Stimulated activated CD8-positive, alpha-beta memory T cell treated with anti-CD3 and anti-CD28 coated beads, Interleukin-4, amount 100 ng/mL, for 48 hours (primary cell): ENCODE data around the gene RABGAP1L.

Experiments
- DNase-seq: peaks from one replicate; pipeline ENCODE4 v3.0.0-alpha.2; 2020

Gene RABGAP1L

DNA sequence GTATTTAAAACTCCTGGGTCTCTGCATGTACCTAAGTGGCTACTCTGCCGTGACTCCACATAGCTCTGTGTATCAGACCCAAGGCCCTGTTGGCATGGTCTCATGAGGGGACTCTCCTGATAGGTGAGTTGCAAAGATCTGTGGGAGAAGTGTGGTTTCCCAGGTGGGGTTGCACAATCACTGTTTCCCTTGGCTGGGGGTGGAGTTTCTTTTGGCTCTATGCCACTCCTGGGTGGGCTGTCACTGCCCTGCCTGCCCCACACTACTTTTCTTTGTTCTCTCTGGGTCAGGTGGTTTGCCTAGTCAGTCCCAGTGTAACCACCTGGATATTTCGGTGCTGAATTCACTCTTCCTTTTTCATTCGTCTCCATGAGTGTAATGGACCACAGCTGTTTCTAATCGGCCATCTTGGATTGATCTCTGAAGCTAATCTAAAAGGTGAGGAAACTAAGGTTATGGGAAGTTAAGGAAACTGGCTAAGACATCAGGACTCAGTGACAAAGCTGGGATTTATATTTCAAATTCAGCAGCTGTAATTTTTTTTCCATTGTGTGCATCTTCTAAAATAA lies 743.3 kb downstream of the RABGAP1L start:
- DNase-seq, result no peak

DNA sequence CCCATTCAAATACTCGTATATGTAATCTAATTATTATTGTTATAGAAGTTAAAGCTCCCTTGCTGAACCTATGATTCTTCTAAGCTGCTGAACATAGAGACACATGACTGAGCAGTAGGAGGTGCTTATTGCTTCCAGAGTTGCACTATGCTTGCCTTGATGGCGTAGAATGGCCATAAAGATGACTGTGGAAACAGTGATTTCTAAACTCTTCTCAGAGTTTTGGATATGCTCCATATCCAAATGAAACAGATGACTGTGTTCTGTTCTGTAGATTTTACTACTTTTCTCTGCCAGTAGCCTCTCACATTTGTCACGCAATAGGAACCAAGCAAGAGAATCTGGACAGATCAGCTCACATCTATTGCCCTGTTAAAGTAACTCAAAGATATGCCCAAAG lies 752.3 kb downstream of the RABGAP1L start:
- no peak for DNase-seq

DNA sequence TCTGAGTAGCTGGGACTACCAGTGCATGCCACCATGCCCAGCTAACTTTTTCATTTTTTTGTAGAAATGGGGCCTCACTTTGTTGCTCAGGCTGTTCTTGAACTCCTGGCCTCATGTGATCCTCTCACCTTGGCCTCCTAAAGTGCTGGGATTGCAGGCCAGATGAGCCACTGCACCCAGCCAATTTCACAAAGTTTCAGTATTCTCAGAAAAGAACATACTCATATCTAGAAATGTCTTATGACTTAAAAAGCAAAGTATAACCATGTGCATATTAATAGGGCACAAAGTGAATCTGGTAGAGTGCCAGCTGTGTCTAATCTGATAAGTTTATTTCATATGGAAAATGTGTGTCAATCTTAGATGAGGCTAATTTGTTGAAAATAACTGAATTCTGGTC lies 752.9 kb downstream of the RABGAP1L start:
- peak; percentile 47 for DNase-seq

DNA sequence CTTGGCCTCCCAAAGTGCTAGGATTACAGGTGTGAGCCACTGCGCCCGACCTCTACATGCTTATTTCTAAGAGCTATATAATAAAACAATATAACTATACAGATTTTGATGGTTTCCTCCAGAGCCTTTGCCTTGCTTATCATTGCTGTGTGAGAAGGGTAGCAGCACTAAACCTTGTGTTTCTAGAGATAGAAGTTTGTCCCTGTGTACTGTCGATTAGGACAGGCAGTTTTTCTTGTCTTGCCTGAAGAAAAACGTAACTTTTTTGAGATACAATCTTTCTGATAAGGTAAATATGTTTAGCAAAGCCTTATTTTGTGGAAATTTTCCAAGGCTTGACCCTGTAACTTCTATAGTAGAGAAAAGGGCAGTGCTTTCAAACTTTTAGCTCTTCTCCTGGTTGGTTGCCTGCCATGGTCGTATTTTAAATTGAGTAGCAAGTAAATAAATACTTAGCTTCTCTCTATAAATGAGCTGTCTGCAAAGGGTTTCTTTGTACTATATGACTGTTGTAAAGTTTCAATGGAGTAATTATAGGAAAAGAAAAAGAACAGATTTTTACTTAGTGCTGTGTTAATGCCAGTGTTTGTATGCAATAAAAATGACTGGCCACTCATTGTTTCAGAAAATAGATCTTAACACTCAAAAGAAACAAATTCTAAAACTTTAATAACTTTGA lies 754.0 kb downstream of the RABGAP1L start:
- DNase-seq, result no peak

DNA sequence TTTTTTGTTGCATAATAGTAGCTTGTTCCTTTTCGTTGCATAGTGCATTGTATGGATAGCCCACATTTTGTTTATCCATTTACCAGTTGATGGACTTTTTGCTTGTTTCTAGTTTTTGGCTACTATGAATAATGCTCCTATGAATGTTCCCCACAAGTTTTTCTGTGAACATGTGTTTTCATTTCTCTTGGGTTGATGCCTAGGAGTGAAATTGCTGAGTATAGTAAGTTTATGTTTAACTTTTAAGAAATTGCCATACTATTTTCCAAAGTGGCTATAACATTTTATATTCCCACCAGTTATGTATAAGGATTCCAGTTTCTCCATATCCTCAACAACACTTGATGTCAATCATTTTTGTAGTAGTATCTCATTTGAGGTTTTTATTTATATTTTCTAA lies 755.7 kb downstream of the RABGAP1L start:
- no peak for DNase-seq

DNA sequence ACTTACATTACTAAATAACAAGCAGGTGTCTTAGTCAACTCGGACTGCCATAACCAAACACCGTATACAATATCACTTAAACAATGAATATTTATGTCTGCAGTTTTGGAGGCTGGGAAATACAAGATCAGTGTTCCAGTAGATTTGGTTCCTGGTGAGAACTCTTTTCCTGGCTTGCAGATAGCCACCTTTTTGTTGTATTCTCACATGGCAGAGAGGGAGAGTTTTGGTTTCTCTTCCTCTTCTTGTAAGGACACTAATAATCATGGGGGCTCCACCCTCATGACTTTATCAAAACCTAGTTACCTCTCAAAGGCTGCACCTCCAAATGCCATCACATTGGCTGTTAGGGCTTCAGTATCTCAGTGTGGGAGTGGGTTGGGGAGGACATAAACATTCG lies 757.5 kb downstream of the RABGAP1L start:
- no peak for DNase-seq

DNA sequence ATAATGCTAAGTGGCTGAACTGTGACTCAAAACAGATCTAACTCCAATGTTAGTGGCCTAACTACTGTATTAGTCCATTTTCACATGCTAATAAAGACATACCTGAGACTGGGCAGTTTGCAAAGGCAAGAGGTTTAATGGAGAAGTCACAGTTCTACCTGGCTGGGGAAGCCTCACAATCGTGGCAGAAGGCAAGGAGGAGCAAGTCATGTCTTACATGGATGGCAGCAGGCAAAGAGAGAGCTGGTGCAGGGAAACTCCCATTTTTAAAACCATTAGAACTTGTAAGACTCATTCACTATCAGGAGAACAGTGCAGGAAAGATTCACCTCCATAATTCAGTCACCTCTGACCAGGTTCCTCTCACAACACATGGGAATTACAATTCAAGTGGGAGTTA lies 760.8 kb downstream of the RABGAP1L start:
- no peak for DNase-seq

DNA sequence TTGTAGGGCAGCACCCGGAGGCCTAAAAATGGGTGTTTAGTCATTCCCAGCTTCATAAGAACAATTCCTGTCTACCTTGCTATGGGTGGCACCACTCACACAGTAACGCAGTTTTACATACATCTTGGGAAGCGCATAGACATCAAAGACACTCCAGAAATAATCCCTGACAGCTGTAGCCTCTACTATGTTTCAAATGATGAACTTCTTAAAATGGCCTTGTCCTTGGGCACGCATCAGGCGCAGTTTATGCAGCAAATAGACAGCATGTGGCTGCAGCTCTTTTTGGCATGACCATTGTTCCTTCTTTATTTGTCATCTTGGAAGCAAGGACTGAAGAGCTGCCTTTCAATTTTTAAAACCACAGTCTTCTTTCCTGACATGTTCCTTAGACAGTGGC lies 762.8 kb downstream of the RABGAP1L start:
- DNase-seq, result no peak

DNA sequence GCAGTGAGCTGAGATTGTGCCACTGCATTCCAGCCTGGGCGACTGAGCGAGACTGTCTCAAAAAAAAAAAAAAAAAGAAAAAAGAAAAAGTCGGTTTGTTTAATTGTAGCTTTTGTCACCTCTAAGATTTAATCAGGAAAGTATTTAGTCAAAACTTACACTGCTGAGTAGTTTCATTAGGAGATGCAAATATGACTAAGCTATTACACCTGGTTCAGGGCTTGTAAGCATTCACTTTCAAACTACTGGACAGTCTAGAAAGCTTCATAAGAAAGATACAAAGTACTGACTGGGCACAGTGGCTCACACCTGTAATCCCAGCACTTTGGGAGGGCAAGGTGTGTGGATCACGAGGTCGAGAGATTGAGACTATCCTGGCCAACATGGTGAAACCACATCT lies 764.5 kb downstream of the RABGAP1L start:
- DNase-seq, result no peak

DNA sequence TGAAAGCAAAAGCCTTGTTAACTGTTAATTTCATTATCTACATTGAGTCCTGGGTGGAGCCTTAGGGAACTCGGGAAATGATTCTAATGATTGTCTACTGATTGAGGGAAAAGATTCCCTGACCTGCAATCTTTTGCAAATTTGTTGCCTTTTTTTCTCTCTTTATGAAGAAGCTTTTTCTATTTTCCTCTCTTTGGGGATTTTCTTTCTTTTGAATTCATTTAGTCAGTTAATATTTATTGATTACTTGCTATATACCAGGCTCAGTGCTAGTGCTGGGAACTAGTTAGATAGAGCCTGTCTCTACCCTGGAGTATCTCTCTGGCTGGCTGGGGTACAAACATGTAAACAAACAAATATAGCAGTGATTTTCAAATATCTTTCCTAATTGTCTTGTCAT lies 769.2 kb downstream of the RABGAP1L start:
- no peak for DNase-seq

DNA sequence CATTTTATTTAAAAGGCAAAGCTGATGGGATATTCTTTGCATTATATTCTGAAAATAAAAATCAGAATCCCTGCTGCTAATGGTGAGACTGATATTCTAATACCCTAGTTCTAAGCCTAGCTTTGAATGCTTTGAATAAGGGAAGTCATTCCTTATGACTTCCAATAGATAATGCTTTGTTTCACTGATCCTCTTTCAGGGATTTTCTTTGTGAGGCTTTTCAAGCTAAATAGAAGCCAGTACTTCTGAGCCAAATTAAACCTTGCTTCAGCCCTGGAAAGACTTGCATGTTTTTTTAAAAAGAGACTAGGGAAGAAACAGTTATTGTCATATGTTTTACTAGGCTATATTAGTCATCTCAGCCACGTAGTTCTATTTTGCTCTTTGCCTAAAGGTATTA lies 771.9 kb downstream of the RABGAP1L start:
- DNase-seq, result no peak

DNA sequence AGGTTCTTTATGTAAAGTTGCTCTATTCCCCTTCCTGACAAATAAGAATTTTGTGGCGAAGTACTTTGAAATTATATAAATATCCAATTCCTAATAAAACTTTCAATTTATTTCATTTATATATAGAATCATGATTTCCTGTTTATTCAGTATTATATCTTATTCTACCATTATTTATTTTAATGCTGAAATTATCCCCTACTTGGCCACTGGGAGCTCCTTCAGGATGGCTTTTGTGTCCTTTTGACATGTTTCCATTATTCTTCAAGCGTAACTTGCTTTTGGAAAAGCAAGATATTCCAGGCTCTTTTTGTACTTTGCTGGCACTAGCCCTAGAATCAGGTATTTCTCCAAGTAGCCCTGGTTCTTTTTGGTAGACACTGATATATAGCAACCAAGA lies 773.3 kb downstream of the RABGAP1L start:
- no peak for DNase-seq

DNA sequence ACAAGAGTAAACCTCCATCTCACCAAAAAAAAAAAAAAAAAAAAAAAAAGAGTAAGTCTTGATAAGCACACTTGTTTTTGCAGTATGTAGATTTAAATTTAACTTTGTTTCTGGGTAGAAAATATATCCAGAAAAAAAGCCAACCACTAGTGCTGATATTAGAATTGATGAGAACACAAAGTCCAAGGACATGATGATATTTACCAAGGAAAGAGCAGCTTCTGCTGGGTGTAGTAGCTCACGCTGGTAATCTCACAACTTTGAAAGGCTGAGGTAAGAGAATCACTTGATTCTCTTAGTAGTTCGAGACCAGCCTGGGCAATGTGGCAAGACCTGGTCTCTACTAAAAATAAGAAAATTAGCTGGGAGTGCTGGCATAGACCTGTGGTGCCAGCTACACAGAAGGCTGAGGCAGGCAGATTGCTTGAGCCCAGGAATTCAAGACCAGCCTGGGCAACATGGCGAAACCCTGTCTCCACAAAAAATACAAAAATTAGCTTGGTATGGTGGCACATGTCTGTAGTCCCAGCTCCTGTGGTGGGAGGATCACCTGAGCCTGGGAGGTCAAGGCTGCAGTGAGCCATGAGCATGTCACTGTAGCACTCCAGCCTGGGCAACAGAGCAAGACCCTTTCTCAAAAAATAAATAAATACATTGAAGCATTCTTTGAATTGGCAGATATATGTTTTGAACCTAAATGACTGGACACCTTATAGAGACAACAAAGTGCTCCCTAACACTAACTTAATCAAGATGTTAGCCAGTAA lies 776.8 kb downstream of the RABGAP1L start:
- DNase-seq, result no peak

DNA sequence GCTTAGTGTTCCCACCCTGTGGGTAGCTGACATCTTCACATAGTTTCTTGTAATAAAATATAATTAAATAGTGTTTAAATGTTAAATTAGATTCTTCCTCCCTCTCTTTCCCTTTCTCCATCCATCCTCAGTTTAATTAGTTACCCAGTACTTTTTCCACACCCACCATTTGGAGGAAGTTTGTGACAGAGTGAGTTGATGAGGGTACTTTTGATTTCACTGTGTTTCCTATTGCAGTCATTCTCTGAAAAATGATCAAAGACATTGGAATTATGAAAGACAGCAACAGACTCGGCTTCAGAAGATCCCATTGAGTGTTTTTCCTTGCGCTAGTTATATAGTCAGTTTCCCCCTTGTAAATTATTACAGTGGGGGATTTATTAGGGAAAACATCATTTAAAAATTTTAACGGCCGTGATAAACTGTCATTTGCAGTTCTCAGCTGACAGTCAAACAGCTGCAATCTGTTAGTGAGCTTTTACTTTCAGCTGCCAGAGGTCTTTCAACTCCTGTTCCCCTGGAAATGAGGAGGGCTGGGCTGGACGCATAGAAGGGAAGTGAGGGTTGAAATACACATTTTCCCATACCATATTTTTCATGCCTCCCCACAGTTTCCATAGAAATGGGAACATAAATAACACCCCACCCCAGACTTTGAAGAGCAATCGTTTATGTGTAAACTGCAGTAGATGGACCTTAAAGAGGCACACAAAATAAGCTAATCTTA lies 779.1 kb downstream of the RABGAP1L start:
- no peak for DNase-seq

DNA sequence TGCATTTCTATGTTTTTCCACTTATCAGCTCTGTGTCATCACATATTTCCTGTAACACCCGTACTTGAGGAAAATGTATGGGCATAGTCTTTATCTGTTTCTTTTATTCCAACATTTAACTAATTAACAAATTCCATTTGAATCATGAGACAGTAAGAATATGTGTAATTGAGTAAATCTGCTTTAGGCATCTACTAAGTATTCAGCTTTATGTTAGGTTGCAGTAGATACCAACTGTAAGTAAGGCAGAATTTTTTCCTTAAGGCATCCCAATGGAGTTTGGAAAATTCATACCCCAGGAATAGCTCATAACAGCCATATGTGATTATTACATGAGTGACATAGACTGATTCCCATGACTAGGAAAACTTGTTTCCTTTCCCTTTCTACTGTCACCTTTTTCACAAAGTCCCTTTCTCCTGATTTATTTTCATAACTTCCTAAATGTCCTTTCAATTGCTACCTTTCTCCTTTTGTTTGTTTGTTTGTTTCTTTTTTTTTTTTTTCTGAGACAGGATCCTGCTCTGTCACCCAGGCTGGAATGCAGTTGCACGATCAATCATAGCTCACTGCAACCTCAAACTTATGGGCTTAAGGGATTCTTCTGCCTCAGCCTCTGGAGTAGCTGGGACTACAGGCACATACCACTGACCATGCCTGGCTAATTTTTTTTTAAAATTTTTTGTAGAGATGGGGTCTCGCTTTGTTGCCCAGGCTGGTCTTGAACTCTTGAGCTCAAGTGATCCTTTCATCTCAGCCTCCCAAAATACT lies 780.6 kb downstream of the RABGAP1L start:
- DNase-seq, result no peak

DNA sequence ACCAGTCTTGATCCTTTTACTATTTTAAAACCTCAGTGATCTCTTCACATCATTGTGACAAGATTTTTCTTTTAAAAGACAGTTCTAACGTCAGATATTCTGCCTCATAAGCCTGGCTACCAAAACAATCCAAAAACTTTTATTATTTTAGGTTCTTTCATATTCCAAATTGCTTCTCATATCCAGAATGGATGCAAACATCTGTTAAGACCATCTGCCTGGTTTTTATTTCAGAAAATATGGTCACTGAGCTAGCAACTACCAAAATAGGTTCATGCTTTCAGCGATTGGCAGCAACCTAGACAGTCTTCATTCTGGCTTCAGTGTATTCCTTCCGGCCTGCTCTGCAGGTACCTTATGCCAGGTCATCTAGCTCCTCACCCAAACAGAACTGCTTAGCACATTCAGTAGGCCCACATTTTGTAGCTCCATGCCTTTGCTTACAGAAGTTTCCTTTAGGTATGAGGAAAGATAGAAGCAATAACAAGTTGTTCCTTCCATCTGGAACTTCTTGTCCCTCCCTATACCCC lies 781.4 kb downstream of the RABGAP1L start:
- no peak for DNase-seq

DNA sequence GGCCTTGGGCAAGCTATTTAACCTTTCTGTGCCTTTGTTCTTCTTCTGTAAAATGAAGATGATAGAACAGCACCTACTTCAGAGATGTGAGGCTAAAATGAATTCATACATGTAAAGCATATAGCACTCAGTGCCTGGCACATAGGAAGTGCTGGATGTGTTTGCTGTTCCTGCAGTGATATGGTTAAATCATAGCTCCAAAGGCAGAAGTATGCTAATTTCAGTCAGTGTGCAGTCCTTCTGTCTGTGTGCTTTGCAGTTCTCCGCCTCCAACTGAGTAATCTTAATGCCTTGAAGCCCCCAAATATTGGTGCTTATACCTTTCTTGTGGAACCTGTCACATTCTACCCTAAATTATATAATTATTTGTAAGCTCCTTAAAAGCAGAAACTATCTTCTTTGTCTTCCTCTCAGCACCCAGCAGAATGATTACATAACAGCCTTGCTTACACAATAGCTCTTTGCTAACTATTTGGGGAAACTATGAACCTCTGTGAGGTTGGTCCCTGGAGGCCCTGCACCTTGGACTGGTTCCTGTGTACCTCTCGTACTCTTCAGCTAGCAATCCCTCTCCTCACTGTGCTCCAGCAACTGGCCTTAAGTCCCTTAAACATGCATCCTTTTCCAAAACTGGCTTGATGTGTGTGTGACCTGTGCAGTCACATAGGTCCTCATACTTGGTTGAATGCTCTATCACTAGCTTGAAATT lies 783.4 kb downstream of the RABGAP1L start:
- DNase-seq, result no peak

DNA sequence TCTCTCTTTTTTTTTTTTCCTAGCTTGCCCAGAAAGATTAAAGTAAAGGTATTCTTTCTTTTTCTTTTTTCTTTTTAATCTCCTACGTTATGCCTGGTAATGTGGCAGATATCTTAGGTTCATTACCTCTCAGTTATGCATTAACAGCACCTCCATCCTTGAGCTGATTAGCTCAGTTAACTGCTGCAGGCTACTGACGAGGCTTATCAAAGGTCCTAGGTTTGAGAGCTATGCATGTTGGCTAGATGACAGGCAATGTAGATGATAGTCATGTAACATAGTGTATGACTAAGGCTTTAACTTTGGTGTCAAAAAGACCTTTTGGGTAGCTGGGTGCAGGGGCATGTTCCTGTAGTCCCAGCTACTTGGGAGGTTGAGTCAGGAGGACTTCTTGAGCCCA lies 786.7 kb downstream of the RABGAP1L start:
- no peak for DNase-seq

DNA sequence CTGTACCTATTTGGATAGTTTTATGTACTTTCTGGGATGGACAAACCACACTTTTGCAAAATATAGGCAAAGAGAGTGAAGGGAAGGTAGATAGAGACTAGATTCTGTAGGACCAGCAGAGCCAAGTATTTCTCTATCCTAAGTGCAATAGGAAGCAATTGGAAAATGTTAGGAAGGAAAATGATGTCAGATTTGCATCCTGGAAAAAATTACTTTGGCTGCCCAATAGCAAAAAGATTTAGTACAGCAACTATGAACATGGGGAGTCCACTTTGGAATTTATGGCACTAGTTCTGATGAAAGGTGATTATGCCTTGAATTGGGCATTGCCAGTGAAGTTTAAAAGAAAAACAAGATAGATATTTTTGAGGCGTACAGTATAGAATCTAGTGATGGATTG lies 789.7 kb downstream of the RABGAP1L start:
- no peak for DNase-seq

DNA sequence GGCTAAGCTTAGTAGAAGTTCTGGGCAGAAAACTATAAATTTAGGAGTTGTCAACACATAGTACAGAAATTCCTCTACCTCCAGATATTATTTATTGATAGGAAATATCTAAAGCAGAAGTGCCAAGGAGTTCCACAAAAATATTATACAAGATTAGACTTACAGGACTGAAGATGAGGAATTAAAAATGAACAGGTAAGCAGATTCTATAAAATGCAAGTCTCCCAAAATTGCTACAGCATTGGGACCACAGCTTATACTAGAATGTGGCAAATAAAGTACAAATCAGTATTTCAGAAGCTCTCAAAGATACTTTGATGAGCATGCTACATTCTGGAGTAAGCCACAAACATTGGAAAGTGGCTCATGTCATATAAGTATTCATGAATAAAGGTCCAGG lies 790.3 kb downstream of the RABGAP1L start:
- DNase-seq, result no peak

DNA sequence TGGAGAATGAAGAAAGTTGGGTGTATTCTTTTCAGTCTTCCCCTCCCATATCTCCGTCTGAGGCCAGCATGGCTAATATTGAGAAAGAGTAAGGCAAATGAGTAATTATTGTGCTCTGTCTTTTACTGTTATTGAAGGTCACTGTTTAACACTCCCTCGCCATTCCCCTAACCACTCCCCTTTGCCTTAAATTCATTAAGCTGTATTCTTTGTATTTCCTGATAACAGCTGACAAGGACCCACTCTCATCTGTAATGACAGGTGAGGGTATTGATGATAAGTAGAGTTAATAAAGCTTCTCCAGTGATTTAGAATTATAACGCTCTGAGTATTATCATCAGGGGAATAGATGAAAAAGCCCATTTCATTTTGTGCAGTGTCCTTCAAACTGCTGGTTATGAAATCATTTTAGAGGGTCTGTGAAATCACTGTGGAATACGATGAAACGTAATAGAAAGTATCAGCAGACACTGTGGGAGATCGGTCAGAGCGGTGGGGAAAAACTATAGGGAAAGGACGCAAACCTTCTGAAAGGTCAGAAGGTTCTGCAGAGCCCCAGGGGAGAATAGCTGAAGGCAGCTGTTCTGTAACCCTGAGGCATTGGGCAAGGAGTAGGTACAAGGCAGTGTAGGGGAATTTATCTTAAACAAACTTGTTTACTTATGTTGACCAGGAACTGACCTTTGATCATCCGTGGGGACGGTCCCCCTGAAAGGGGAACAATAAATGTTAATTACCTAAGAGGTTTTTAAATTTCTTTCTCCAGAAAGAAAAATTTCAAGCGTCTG lies 794.2 kb downstream of the RABGAP1L start:
- no peak for DNase-seq
